Osteoblast (primary cell): ENCODE results near the gene CWC22. TPM values are rescaled to one million over a fixed set of nuclear protein-coding genes. Genes with fewer than 3 reads are reported as not detected.

Source experiments
- DNase-seq: peaks from one replicate; pipeline ENCODE4 v3.0.0; 2011; ENCODE audit warnings: low spot score, mixed read lengths; ENCODE audit not compliant: insufficient read length; ENCODE audit errors: missing footprints
- H2AFZ ChIP-seq: 2 replicates; pipeline ENCODE4 v1.6.0; 2011; ENCODE audit warnings: mild to moderate bottlenecking, low read length
- H3K27ac ChIP-seq: 2 replicates; pipeline ENCODE4 v1.5.1; 2011; ENCODE audit warnings: mild to moderate bottlenecking, low read depth, low read length, moderate library complexity
- H3K27me3 ChIP-seq: 2 replicates; pipeline ENCODE4 v1.6.0; 2012; ENCODE audit warnings: mild to moderate bottlenecking, control low read depth, inconsistent platforms, low read length, moderate library complexity; ENCODE audit not compliant: insufficient read depth
- H3K36me3 ChIP-seq: 2 replicates; pipeline ENCODE4 v1.5.1; 2011; ENCODE audit warnings: mild to moderate bottlenecking, low read length, control low read depth, moderate library complexity; ENCODE audit not compliant: insufficient read depth
- H3K4me1 ChIP-seq: 2 replicates; pipeline ENCODE4 v1.5.1; 2011; ENCODE audit warnings: mild to moderate bottlenecking, low read length, control low read depth, moderate library complexity; ENCODE audit not compliant: insufficient read depth
- H3K4me2 ChIP-seq: 2 replicates; pipeline ENCODE4 v1.6.0; 2011; ENCODE audit warnings: mild to moderate bottlenecking, low read length; ENCODE audit not compliant: insufficient read depth
- H3K4me3 ChIP-seq: fragments of 200-600 bp; sonication (generic); 3 replicates; pipeline ENCODE4 v1.5.1; 2012; ENCODE audit warnings: mild to moderate bottlenecking, low read length, inconsistent platforms; ENCODE audit not compliant: insufficient read depth
- H3K79me2 ChIP-seq: 2 replicates; pipeline ENCODE4 v1.6.0; 2012; ENCODE audit warnings: mild to moderate bottlenecking, low read length, control low read depth, inconsistent platforms; ENCODE audit not compliant: insufficient read depth
- H3K9me3 ChIP-seq: 2 replicates; pipeline ENCODE4 v1.5.1; 2011; ENCODE audit warnings: low read depth, low read length, control low read depth
- H4K20me1 ChIP-seq: 2 replicates; pipeline ENCODE4 v1.6.0; 2012; ENCODE audit warnings: mild to moderate bottlenecking, low read length, control low read depth; ENCODE audit not compliant: insufficient read depth
- total RNA-seq: library from RNA; depleted of rRNA; stranded (reverse); fragments of >200 nt; gene quantifications from 2 replicates; pipeline ENCODE4 v1.2.3, GENCODE V29; 2012
- TF ChIP-seq, protein P1 (sequence below): IDR thresholded peaks from 2 replicates; pipeline ENCODE4 v1.5.1; 2011; ENCODE audit warnings: mild to moderate bottlenecking, low read depth, low read length, moderate library complexity; ENCODE audit errors: extremely low read depth

Gene CWC22
- total RNA-seq, 1 donor = 15.2 TPM

- TF ChIP-seq, protein P1, sequence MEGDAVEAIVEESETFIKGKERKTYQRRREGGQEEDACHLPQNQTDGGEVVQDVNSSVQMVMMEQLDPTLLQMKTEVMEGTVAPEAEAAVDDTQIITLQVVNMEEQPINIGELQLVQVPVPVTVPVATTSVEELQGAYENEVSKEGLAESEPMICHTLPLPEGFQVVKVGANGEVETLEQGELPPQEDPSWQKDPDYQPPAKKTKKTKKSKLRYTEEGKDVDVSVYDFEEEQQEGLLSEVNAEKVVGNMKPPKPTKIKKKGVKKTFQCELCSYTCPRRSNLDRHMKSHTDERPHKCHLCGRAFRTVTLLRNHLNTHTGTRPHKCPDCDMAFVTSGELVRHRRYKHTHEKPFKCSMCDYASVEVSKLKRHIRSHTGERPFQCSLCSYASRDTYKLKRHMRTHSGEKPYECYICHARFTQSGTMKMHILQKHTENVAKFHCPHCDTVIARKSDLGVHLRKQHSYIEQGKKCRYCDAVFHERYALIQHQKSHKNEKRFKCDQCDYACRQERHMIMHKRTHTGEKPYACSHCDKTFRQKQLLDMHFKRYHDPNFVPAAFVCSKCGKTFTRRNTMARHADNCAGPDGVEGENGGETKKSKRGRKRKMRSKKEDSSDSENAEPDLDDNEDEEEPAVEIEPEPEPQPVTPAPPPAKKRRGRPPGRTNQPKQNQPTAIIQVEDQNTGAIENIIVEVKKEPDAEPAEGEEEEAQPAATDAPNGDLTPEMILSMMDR = no peak
- no peak for DNase-seq
- H3K4me2 ChIP-seq = no peak overlapping the region
- no peaks in the 10 kb centered on the region for H3K9me3 ChIP-seq
- no peak overlapping the region for H3K4me3 ChIP-seq
- H3K4me1 ChIP-seq = peaks cover 17% of the 10 kb centered on the region
- H3K27me3 ChIP-seq = peaks cover 46% of the 10 kb centered on the region
- no peak overlapping the region for H2AFZ ChIP-seq
- no peak overlapping the region for H3K27ac ChIP-seq
- H4K20me1 ChIP-seq = no peaks in the 10 kb centered on the region
- no peaks in the 10 kb centered on the region for H3K79me2 ChIP-seq
- no peaks in the 10 kb centered on the region for H3K36me3 ChIP-seq
Observed at GRCh38 chr2:180038997-180039396, 31.9 kb upstream of the CWC22 start.

- H3K27me3 ChIP-seq = peaks cover 27% of the 10 kb centered on the region
- H4K20me1 ChIP-seq = no peaks in the 10 kb centered on the region
- no peak overlapping the region for H3K27ac ChIP-seq
- peaks cover 3% of the 10 kb centered on the region for H3K4me1 ChIP-seq
- no peak overlapping the region for H3K4me2 ChIP-seq
- no peaks in the 10 kb centered on the region for H3K9me3 ChIP-seq
- H2AFZ ChIP-seq = no peak overlapping the region
- H3K79me2 ChIP-seq = no peaks in the 10 kb centered on the region
- no peak overlapping the region for H3K4me3 ChIP-seq
- TF ChIP-seq, protein P1 = no peak
- no peak for DNase-seq
- no peaks in the 10 kb centered on the region for H3K36me3 ChIP-seq
Observed at GRCh38 chr2:180033993-180034894, 27.1 kb upstream of the CWC22 start.

GRCh38 chr2:180029575-180029974 lies 22.5 kb upstream of the CWC22 start:
- Histone ChIP-seq H3K4me3 (no peak overlapping the region), H3K27ac (no peak overlapping the region), H3K79me2 (no peaks in the 10 kb centered on the region), H2AFZ (no peak overlapping the region), H3K9me3 (no peaks in the 10 kb centered on the region), H3K36me3 (no peaks in the 10 kb centered on the region), H4K20me1 (no peaks in the 10 kb centered on the region), H3K27me3 (peaks cover 24% of the 10 kb centered on the region), H3K4me1 (peaks cover 3% of the 10 kb centered on the region), H3K4me2 (no peak overlapping the region)
- DNase-seq = no peak
- TF ChIP-seq, protein P1 = no peak

DNA sequence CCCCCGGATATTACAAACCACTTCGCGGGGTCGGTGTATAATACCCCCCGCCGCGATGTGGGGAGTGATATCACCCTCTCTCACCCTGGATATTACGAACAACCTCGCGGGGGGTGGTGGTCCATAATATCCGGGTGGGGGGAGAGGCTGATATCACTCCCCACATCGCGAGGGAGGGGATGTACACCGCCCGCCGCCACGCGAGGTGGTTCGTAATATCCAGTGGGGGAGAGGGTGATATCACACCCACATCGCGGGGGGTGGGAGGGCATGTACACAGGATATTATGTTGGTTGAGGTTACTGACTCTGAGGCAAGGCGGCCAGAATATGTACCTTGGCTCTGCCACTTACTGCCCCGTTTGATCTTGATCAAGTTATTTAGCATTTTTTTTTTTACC lies 14.8 kb upstream of the CWC22 start:
- H3K27me3 ChIP-seq = peaks cover 21% of the 10 kb centered on the region
- no peaks in the 10 kb centered on the region for H3K79me2 ChIP-seq
- no peaks in the 10 kb centered on the region for H3K9me3 ChIP-seq
- H3K27ac ChIP-seq = no peak overlapping the region
- no peak overlapping the region for H3K4me2 ChIP-seq
- no peaks in the 10 kb centered on the region for H3K36me3 ChIP-seq
- H3K4me3 ChIP-seq = no peak overlapping the region
- DNase-seq = no peak
- no peak overlapping the region for H2AFZ ChIP-seq
- TF ChIP-seq, protein P1 = no peak
- no peaks in the 10 kb centered on the region for H4K20me1 ChIP-seq
- H3K4me1 ChIP-seq = peaks cover 14% of the 10 kb centered on the region
